Neural cell (in vitro differentiated cells): ENCODE results near the gene FGA.

ENCODE experiments used
- EP300 ChIP-seq: fragments of 450-650 bp; conservative IDR thresholded peaks from 2 replicates; pipeline ENCODE4 v1.6.1; 2014; ENCODE audit warnings: antibody characterized with exemption, mild to moderate bottlenecking, moderate library complexity; ENCODE audit not compliant: poor library complexity, severe bottlenecking
- EZH2 ChIP-seq: fragments of 200-600, 300-800 bp; shearing (Covaris generic), sonication (generic); IDR thresholded peaks from 2 replicates; pipeline ENCODE4 v1.6.1; 2014; ENCODE audit warnings: antibody characterized with exemption, low read length, borderline replicate concordance, mild to moderate bottlenecking; ENCODE audit not compliant: insufficient read depth, poor library complexity, severe bottlenecking
- MXI1 ChIP-seq: fragments of 450-650 bp; conservative IDR thresholded peaks from 2 replicates; pipeline ENCODE4 v1.6.1; 2014; ENCODE audit warnings: antibody characterized with exemption, mild to moderate bottlenecking; ENCODE audit not compliant: poor library complexity, severe bottlenecking
- RAD21 ChIP-seq: fragments of 450-650 bp; conservative IDR thresholded peaks from 2 replicates; pipeline ENCODE4 v1.6.1; 2014; ENCODE audit warnings: antibody characterized with exemption, mild to moderate bottlenecking, moderate library complexity
- SMC3 ChIP-seq: fragments of 450-650 bp; conservative IDR thresholded peaks from 2 replicates; pipeline ENCODE4 v1.6.1; 2014; ENCODE audit warnings: antibody characterized with exemption, mild to moderate bottlenecking, moderate library complexity; ENCODE audit not compliant: poor library complexity
- TAF1 ChIP-seq: IDR thresholded peaks from 2 replicates; pipeline ENCODE4 v1.6.1; 2012; ENCODE audit warnings: low read depth
- TF ChIP-seq, protein P1 (sequence below): fragments of 450-650 bp; IDR thresholded peaks from 2 replicates; pipeline ENCODE4 v1.5.1; 2014; ENCODE audit warnings: antibody characterized with exemption, mild to moderate bottlenecking, moderate library complexity; ENCODE audit not compliant: poor library complexity, severe bottlenecking

DNA sequence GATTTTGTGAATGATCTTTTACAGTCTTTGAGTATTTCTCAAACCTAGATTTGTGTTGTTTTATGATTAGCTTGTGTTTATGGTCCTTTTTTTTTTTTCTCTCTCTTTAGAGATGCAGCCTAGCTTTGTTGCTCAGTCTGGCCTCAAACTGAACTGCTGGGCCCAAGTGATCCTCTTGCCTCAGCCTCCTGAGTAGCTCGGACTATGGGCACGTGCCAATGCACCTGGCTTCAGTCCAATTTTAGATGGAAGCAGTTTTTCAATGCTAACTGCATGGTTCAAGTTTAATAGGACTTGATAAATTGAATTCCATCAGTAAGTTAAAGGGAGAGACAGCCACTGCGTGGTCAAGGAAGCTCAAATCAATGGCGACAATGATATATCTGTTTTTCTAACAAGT lies 25.7 kb upstream of the FGA start:
- TF ChIP-seq TAF1 (no peak), EZH2 (no peak), MXI1 (no peak), RAD21 (no peak), EP300 (no peak), SMC3 (no peak)
- TF ChIP-seq, protein P1, sequence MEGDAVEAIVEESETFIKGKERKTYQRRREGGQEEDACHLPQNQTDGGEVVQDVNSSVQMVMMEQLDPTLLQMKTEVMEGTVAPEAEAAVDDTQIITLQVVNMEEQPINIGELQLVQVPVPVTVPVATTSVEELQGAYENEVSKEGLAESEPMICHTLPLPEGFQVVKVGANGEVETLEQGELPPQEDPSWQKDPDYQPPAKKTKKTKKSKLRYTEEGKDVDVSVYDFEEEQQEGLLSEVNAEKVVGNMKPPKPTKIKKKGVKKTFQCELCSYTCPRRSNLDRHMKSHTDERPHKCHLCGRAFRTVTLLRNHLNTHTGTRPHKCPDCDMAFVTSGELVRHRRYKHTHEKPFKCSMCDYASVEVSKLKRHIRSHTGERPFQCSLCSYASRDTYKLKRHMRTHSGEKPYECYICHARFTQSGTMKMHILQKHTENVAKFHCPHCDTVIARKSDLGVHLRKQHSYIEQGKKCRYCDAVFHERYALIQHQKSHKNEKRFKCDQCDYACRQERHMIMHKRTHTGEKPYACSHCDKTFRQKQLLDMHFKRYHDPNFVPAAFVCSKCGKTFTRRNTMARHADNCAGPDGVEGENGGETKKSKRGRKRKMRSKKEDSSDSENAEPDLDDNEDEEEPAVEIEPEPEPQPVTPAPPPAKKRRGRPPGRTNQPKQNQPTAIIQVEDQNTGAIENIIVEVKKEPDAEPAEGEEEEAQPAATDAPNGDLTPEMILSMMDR = no peak
